Measurements from ENCODE around the gene HS1BP3.

The HS1BP3 gene

DNA sequence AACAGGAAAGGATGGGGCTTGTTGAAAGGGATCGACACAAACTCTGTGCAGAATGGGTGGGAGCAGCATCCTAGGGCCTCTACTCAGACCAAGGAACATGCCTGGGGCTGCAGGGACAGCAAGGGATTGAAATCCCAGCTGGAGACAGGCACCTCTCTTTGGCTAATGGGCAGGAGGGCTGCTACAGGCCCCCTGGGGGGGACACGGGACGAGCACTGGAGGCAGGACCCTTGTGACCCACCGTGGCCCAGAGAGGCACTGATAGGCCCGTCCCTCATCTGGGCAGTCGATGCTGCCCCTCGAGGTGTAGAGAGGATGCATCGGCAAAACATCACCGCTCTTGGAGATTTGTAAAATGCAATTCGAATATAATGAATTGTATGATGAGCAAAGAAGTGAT, 5.1 kb downstream of the HS1BP3 start:
- no peak for DNase-seq (ENCODE audit: low spot score)

DNA sequence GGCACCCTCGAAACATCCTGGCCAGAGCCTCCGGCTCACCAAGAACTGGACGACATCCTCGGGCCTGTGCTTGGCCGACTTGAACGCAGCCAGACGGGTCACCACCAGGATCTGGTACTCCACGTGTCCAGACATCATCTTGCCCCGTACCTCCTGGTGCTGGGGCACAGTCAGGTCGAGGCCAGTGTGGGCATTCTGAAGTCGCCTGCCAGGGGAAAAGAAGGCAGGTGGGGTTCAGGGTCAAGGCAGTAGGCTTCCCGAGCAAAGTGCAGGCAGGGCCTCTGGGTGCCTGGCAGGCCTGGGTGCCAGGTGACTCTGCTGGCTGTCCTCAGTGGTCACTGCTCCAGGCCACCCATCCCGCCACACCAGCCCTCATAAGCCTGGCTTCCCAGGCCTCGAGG, 5.6 kb downstream of the HS1BP3 start:
- no peak for DNase-seq (ENCODE audit: low spot score)

DNA sequence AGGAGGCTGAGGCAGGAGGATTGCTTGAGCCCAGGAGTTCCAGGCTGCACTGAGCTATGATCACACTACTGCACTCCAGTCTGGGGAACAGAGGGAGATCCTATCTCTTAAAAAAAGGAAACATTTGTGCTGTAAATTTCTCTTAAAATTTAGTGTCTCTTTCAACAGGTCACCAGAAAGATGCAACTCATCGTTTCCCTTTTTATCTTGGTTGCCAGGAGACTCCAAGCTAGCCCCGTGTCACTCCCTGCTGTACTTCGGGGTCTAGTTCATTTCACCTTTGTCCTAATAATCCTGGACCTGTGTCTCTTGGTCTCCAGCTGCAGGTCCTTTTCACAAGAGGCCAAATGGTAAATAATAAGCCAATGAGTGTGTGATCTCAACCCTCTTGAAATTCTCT, 7.1 kb downstream of the HS1BP3 start:
- DNase-seq (ENCODE audit: low spot score): peak; percentile 17

DNA sequence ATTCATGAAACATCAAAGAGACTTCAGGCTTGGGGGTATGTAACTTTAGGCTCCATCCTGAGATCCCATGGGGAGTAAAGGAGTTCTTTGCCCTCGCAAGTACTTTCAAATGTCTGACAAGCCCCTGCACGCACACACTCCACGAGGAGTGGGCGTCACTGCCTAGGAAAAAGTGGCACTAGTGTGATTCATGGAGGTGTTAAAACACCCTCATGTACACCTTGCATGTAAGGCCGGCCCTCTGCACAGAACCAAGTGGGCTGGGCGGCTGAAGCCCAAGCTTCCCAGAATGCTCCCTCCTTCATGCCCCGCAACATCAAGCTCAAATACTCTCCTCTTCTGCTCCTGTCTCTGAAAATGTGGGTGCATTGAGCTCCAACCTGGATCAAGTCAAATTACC, 7.8 kb downstream of the HS1BP3 start:
- no peak for DNase-seq (ENCODE audit: low spot score)

DNA sequence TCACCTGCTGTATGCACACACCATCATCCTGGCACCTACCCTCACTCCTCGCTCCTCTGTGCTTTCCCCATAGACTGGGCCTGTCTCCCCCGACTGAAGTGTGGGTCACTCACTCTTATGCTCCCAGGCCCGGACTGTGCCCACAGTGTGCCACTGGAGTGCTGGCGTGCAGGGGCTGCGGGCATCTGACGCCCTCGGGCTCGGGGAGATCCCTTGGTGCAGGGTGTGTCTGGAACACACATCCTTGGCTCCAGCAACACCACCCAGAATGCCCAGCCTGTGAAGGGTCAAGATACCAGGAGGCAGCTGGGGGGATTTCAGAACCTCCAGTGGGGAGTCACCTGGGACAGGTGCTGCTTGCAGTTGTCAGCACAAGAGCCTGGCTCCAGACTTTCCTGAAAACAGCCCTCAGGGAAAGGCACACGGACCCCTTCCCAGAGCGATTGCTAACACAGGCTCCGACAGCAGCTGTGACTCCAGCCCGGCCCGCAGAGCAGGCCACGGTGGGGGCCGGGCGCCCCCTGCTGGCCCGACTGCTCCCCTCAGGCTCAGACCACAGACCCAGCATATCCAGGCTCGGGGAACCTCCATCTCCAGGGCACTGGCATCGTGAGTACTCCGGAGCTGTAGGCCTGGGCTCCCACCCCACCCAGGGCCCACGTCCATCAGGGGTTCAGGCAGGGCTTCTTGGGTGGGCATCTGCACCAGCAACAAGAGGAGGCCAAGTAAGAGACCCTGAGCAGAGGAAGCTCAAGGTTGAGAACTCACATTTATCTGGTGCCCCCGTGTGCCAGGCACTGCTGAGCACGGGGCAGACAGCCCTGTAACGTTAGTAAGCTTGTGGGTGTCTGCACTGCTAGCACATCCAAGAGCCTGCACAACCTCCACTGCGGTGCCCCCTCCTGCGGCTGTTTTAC, 8.6 kb downstream of the HS1BP3 start:
- peak; percentile 74 for DNase-seq (ENCODE audit: low spot score)

DNA sequence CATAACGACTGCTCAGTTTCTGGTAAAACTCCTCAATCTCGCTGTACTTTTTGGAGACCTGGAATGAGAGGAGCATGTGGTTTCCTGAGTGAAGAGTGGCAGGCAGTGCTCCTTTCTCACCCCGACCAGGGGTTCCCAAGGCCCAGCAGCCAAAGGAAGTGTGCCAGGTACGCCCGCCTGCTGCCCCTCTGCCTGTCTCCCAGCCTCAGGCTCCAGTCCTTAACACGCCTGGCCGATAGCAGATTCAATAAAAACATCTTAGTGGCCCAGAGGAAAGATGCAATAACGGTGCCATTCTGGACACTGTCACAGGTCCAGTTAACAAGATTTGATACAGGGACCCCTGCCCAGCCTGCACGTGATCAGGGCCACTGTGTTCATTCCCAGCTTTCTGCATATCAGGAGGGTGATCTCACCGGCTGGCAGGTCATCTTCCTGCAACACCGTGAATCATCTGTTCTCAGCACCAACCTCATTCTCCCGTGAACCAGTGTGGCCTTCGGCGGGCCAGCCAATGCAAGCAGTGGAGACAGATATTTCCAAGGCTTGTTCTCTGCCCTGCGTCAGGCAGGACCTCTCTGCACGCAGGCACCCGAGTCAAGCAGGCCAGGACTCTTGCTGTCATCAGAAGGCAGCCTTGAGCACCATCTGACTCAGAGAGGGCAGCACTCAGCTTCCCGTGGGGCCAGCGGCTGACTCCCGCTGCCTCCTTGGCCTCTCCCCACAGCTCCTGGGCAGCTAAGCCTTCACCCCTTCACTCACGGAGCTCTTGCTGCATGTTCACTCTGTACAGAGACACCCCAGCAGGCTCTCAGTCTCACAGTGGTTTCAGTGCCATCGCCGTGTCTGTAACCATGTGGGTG, 9.5 kb downstream of the HS1BP3 start:
- DNase-seq (ENCODE audit: low spot score): no peak

DNA sequence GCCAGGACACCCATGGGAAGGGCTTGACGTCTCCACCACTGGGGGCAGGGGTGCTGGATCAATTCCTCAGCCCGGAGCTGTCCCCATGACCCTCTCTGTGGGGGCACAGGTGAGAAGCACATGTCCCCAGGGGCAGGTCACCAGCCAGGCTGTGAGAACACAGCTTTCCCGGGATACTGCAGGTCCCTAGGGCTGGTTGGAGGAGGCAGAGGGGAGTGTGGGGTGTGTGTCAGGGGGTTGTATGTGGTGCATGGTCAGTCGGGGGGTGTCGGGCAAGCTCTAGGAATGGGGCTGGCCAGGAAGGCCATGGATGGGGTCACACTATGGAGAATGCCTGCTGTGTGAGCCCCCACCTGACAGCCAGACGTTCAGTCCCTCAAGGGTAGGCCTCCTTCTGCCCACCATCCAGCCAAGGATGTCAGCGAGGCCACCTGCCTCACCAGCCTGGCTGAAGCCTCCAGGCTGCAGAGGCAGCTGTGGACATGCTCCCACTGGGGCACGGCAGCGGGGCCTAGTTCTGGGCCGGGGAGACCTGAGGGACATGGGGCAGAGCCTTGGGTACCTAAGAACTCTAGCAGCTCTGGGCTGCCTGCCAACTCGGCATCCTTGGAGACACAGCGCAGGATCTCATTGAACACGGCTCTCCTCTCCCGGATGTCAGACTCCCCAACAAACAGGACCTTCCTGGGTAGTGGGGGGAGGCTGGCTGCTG, 10.3 kb downstream of the HS1BP3 start:
- no peak for DNase-seq (ENCODE audit: low spot score)

DNA sequence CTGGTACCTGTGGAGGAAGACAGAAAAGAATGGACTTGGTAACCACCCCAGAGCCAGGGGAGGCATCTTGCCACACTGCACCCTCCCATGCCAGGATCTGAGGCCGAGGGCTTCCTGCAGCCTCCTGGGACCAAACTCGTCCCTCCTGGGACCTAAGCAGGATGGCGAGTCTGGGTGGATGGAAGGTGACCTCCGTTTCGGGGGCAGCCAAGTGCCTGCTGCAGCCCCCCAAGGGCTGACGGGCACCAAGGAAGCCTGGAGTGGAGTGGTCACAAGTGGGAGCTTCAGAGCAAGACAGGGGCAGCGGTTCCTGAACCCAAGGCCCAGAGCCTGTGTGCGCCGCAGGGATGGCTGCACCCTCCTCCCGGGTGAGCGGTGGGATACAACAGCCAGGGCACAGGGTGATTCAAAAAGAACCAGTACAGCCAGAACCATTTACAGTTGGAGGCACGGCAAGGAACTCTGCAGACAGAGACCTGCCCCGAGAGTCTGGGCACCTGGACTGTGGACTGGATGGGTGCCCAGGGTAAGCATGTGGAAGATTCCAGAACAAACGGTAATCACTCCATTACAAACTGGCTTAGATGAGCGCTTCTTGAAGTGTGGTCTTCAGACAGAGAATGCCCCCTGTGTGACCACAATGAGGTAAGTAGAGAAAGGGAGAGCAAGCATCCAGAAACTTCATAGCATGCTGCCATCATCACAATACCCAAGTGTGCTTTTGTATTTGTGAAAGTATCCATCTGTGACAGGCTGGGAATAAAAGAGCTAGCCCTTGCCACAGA, 12.1 kb downstream of the HS1BP3 start:
- no peak for DNase-seq (ENCODE audit: low spot score)

DNA sequence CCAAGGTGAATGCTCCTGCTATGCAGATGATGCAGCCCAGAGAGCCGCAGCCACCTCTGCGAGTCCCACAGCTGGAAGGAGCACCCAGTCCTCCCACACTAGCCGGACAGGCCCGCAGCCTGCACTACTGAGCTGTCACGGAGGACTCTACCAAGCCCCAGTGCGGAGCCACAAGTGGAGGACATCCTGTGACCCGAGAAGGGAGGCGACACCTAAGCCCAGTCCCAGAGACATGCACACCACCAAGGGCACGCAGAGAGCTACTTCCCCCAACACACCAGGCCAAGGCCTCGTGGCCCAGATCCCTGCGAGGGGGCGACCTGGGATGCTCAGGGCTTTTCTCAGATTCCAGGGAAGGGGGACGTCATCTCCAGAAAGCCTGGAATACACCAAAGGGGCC, 12.9 kb downstream of the HS1BP3 start:
- DNase-seq (ENCODE audit: low spot score): no peak

DNA sequence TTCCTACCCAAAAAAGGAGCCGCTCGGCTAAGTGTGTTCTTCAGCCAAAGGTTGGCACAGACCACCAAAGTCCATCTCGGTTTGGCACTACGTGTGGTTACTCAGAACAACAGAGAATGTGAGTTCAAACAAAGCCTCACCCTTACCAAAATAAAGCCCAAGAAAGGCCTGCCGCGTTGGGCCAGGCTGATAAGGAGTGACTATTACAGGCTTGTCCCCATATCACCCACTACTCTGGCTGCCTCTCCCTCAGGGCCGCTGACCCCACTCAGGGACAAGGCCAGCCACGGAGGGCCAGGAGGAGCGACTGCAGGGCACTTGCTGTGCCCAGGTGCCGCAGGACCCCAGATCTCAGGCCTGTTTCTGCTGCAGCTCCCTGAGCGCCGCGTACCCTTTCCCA, 13.8 kb downstream of the HS1BP3 start:
- DNase-seq (ENCODE audit: low spot score): no peak

DNA sequence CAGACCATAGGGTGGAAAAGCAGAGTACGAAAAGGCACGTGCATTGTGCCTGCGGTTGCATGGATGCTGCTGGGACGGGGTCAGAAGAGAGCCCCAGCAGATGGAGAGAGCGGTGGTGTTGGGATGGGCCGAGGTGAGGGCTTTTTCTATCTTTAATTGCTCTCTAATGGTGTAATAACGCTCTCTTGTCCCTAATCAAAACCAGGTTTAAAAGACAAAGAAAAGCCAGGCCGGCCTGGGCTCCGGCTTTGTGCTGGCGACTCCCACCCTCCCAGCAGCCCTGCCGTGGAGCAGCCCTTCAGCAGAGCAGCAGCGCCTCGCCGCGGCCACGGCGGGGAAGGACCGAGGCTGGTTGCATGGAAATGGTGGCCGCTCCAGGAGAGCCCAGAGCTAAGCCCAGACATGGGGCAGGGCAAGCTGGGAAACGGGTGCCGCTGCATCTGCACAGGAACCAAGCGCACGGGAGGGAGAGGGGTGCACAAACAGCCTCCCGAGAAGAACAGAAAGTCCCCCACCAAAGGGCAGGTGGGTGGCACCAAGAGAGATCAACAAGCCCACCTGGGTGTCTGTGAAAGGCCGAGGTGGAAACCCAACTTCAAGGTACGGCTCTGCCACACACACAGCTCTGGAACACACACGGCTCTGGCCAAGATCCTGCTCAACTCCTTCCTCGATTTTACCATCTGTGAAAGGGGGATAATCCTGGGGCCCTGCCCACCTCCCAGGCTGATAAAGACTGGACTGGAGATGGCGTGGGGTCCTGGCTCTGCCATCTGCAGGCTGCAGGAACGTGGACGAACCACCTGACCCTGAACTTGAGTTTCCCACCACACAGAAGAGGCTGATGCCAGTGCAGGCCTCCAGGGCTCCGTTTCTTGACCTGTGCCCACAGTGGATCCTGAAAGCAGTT, 15.0 kb downstream of the HS1BP3 start:
- DNase-seq (ENCODE audit: low spot score): no peak

DNA sequence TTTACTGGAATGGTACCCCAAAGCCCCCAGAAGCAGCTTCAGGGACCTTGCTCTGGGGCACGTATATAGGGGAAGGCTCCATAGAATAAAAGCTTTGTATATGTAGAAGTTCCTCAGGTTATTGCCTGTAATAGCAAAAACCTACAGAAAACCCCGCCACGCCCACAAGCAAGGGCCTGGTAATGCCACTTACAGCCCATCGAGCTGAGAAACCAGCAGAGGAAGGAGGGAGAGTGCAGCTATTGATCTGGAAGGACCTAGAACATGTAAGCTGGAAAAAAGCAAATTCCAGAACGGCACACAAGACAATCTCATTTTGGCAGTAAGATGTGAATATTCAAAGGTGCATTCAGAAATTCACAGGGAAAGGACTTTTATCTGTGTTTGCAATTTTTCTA, 15.8 kb downstream of the HS1BP3 start:
- no peak for DNase-seq (ENCODE audit: low spot score)

DNA sequence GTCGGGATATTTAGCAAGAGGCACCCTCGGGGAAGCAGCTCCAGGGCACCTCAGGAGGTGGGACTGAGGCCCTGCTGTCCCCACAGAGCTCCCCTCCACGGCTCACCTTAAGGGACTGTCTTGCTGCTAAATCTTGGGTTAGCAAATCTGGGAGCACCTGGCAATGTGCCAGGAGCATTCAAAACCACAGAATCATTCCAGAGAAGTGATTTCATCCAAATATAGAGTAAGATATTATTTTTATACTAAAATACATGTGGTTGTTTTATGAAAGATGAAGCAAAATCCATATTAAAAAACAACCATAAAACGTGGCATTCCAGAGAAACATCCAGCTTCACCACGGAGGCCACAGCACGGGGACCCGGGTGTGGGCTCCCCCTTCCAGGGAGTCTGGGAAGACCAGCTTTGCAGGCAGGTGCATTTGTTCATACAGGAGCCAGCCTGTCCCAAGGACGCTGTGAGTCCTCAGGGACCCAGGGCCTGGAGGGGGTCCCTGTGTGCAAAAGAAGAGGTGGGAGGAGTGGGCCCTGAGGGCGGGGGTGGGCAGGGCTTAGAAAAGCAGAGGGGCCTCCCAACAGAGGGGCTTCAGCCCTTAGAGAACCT, 16.3 kb downstream of the HS1BP3 start:
- DNase-seq (ENCODE audit: low spot score): no peak

DNA sequence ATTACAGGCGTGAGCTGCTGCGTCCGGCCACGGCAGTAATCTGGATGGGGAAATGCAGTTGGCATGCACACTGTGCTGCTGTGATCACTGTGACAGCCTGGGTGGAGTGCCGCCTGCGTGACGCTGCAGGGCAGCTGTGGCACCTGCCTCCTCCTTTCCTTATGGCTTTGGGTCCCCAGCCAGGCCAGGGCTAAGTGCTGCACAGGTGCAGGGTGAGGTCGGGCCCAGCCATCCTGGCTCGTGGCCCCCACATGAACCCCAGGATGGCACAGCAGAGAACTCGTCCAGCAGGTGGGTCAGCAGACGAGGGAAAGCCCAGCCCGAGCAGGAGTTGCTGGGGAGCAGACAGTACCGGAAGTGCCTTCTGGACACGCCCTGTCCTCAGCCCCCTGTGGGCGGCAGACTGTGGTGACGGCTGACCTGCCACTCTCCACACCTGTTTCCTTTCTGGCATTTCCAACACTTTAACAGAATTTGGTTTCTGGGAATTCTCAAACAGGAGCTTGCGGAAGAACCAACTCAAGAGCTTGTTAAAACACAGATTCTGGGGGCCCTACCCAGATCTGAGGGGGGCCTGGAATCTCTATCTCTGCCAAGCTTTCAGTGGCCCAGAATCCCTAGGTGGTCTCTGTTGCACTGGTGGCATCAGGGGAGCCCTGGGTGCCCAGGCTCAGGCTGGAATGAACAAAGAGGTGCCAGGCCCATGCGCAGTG, 16.9 kb downstream of the HS1BP3 start:
- DNase-seq (ENCODE audit: low spot score): no peak

DNA sequence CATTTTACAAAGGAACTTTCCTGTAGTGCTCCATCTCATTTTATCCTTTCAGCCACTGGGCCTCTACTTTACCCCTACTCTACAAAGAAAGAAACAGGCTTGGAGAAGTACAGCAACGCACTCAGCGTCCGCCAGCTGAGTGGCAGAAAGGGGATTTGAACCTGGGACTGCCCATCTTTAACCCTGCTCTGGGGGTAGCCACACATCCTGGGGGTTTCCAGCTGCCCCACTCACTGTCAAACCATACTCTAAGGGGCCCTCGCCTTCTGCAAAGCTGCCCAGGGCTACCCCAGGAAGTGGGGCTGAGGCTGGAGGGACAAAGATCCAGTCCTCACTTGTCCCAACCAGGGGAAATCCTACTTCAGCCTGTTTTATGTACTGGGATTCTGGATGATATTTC, 17.9 kb downstream of the HS1BP3 start:
- DNase-seq (ENCODE audit: low spot score): no peak

DNA sequence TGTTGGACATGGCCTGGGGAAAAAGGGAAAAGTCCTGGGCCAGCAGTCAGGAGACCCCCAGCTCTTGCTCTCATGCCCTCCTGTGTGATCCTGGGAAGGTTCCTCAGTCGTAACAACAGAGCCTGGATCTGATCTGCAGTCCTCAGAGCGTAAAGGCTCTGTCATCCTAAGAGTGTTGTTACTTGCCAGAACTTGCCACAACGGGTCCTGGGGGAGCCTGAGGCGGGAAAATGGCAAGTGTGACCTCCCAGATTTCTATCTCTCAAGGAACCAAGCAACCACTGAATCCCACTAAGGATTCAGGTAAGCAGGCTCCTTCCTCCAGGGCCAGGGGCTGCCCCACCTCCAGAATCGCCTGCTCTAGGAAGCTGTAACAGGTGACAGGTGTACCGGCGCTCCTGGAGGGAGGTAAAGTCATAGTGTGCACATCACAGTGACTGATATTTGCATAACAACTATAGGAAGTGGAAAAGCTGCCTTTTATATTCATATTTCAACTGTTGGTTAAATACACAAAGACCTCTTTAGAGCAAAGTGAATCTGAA, 18.4 kb downstream of the HS1BP3 start:
- DNase-seq (ENCODE audit: low spot score): no peak

DNA sequence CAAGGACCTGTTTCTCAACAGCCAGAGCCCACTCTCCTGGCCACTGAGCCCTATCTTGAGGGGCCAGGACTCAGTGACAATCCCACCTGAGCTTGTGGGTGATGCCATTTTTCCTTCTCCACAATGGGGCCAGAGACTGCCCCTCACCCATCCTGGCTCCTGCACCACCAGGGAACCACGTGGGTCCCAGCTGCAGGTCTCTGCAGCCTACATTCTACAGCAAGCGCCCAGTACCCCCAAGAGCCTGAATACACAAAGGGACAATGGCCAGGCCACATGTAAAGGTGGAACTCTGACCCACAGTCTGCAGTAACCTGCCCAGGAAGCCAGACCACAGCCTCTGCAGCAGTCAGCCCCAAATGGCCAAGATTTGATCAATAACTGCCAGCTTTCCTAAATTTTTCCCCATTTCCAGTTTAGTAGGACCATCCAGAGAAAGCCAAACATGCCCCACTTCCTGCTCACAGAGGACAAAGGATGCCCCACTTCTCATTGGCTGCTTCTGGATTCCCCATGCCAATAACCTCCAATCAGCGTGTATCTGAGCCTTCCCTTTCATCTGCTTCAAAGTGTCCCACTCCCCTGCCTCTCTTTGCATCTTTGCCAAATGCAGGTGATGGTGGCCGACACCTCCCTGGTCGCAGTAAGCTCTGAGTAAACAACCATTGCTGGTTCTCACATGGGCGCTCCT, 19.1 kb downstream of the HS1BP3 start:
- no peak for DNase-seq (ENCODE audit: low spot score)

DNA sequence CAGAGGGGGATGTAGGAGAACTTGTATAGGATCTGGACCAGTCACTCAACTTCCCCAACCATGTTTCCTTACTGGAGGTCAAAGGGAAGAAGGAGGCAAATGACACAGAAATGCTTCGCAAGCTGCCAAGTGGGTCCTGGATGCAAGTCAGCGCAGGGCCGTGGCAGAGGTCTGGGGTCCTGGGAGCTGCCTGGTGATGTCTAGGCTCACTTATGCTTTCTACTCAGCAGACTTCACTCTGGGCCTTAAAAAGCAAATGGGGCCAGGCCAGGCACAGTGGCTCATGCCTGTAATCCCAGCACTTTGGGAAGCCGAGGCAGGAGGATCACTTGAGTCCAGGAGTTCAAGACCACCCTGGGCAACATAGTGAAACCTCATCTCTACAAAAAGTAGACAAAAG, 19.9 kb downstream of the HS1BP3 start:
- DNase-seq (ENCODE audit: low spot score): no peak

All from hematopoietic multipotent progenitor cell treated with erythropoietin and hydrocortisone succinate and interleukin-3 and kit ligand, for 17 days (in vitro differentiated cells).